Dedifferentiated amniotic fluid mesenchymal stem cell (primary cell): Measurements from ENCODE around the gene TNFRSF13B.
"Not testable (repeated sequence)": the region's sequence is repeated elsewhere in the genome, so short reads cannot be mapped to it uniquely, and the experiment has no call there.

Experiments
- DNase-seq: peaks from one replicate; pipeline ENCODE4 v3.0.0-alpha.2; 2016; ENCODE audit errors: extremely low spot score

Gene TNFRSF13B

GRCh38 chr17:16926571-16927451 lies 45.1 kb downstream of the TNFRSF13B start:
- no peak for DNase-seq

DNA sequence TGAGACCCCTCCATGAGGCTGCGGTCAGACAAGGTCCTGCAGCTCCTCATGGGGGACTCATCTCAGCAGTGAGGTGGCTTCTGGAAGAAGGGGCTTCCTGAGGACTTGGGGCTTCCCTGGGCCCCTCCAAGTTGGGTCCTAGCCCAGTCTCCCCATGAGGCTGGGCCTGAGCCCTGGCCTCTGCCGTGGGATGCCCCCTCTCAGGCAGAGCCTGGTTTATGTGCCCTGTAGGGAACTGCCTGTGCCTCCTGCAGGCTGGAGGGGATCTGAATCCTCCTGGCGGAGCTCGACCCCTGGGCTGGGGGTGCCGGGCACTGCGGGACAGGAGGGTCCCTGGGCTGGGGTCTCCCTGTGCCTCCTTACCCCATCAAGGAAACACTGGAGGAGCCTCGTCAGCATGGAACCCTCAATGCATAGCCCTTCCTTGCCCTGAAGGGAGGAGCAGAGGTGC lies 45.8 kb downstream of the TNFRSF13B start:
- no peak for DNase-seq

DNA sequence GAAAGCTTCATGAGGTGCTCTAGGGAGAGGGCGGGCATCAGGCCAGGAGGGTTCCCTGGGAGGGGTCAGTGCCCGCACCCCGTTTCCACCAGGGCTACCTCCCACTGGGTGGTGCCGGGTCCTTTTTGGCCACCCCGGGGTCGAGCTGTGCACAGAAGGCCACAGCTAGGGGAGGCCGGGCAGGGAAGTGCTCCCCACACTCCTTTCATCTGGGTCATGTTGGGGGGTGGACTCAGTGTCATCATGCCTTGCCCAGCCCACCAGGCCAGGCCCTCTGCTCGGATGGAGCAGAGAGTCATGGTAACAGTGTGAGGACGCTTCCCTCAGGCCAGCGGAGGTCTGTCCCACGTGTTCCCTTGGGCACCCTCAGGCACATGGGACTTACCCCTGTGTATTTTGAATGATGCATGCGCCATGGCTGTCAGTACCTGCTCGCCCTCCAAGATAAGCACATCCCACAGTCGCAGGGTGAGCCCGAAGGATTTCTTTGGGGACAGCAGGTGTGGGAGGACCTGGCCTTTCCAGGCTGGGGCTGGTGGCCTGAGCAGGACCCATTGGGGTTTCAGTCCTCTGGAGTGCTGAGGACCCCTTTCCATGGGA lies 46.4 kb downstream of the TNFRSF13B start:
- DNase-seq: no peak

DNA sequence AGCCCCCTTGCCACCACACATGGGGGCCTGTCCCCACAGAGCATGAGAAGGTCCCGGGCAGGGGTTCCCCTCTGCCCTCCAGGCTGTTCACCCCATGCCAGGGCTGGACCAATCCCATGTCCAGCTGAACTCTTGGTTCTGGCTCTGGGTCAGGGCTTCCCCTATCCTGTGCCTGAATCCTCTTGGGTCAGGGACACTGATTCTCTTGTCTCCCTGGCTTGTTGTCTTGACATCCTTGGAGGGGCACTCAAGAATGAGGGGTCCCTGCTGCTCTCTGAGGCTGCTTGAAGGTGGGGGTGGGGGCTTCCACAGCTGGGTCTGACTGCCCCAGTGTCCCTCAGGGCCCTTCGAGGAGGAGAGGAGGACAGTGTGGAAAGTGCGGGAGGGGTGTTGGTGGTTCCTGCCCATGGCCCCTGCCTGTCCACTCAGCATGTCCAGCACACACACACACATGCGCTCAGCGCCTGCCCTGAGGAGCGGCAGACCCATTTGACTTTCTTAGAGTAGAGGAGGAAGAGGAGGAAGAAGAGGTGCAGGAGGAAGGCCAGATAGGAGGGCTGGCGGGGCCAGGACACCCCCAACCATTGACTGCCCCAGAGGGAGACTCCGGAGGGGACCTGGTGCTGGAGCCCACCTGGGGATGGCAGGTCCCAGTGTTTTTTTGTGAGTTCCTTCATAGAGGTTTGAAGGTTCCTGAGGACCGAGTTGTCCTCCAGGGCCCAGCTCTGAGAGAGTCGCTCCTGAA lies 47.0 kb downstream of the TNFRSF13B start:
- DNase-seq: no peak

- no peak for DNase-seq
Measured at GRCh38 chr17:16923904-16924695, 47.8 kb downstream of the TNFRSF13B start.

DNA sequence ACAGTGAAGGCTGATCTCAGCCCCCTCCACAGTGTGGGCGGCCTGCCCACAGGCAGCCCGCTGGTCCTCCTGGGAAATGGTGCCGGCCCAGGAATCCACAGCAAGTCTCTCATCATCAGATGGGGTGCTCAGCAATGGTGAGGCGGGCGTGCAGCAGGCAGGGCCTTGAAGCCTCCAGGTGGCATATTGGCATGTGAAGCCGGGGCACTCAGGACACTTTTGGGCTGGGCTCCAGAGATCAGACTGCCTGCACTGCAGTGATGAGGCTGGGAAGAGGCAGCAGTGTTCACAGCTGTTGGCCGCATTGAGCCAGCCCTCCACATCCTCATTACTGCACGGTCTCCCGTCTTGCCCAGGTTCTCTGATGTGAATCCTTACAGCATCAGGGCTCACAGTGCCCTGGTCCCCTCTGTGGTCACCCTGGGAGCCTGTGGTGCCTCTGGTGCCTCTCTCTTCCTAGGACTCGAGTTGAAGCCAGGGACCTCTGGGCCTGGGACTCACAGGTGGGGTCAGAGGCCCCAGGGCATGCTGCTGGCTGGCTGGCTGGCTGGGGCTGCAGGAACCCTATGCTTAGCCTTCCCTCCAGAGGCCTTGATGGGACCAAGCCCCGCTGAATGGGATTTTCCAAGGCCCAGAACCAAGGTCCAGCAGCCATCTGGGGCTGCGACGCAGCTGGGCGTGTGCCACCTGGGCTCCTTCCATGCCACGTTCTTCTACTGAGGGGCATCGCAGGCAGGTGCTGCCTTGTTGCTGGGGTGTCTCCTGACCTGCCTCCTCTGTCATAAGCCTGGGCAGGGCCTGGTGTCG lies 48.6 kb downstream of the TNFRSF13B start:
- DNase-seq: no peak

GRCh38 chr17:16922386-16923096 lies 49.4 kb downstream of the TNFRSF13B start:
- DNase-seq: no peak

GRCh38 chr17:16921451-16921850 lies 50.5 kb downstream of the TNFRSF13B start:
- DNase-seq: not testable (repeated sequence)

DNA sequence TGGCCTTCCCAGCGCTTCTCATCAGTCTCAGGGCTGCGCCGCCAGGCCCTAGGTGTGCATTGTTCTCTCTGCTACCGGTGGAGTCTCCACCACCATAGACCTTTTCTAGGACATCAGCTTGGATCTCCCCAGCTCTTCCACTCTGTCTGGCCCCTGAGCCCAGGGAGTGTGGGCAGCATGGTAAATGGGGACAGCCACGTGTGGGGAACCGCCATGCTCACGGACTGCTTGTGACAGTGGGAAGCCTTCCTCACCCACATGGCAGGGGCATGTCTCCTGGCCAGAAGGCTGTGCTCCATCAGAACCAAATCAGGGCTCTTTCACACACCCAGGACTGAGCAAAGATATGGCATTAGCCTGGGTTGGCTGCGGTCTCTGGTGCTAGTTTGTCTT lies 51.3 kb downstream of the TNFRSF13B start:
- no peak for DNase-seq

DNA sequence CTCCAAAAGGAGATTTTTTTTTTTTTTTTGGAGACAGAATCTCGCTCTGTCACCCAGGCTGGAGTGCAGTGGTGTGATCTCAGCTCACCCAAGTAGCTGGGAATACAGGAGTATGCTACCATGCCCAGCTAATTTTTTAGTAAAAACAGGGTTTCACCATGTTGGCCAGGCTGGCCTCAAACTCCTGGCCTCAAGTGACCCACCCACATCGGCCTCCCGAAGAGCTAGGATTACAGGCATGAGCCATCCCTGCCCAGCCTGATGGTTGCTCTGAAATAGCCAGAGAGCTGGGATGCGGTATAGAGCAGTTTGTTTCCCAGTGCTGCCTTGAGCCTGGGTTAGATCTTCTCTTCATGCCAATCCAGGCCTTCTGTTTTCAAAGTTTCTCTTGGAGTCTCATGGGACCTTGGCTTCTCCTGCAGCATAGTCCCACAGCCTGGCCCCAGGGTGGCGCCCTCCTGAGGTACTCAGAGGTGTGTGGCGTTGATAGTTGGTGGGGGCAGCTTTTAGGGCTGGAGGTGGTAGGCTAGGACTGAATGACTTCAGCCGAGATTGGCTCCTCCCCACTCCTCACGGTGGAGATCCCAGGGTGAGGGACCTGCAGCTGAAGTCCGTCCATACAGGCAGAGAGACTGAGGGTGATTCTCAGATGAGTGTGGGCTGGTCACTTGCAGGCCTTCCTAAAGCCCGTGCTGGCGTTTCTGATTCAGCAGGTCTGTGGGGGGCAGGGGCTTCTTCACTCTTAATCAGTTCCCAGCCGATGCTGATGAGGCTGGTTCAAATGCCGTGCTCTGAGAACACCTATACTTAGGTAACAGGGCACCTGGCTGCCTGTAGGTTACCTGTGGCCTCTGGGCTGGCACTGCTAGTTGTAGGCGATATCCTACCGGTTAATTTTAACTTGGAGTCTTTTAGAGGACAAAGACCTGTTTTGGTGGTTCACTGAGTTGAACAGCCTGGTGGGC lies 52.0 kb downstream of the TNFRSF13B start:
- DNase-seq: no peak

GRCh38 chr17:16918443-16918842 lies 53.5 kb downstream of the TNFRSF13B start:
- no peak for DNase-seq

DNA sequence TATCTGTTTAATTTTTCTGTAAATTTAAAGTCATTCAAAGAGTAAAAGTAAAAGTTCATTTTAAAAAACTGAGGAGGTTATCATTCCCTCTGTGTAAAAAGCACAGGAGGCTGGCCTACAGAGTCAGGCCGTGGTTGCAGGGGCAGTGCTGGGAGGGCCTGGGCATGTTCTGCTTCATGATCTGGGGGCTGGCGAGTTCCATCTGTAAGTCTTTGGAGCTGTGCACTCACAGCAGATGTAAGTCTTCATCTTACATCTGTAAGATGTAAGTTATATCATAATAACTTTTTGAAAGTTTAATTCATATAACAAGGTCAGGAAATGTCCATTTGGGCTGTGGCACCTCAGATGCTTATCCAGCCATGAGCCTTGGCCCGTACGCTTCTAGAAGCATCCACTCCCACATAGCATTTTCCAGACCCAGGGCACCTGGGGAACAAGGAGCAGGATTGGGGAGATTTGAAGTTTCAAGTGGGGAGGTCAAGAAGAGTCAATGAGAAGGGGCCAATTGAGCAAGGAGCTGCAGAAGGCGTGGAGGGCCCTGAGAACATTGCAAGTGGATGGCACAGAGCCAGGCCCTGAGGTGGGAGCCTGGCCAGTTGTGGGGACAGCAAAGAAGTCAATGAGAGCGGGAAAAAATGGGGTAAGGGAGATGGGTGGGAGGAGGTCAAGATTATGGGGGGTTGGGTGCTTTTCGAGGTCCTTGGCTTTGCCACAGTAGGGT lies 54.1 kb downstream of the TNFRSF13B start:
- no peak for DNase-seq

GRCh38 chr17:16916557-16916920 lies 55.4 kb downstream of the TNFRSF13B start:
- no peak for DNase-seq

GRCh38 chr17:16915752-16916556 lies 56.0 kb downstream of the TNFRSF13B start:
- DNase-seq: no peak

- DNase-seq: no peak
Measured at GRCh38 chr17:16913463-16913862, 58.5 kb downstream of the TNFRSF13B start.

- no peak for DNase-seq
Measured at GRCh38 chr17:16912021-16912962, 59.6 kb downstream of the TNFRSF13B start.
